HUES48 (cell line): ENCODE results near the gene MEN1.

Source experiments
- H3K27ac ChIP-seq: one replicate; pipeline ENCODE4 v1.7.0; 2013; ENCODE audit warnings: low read depth, low read length, inconsistent platforms
- H3K27me3 ChIP-seq: 2 replicates; pipeline ENCODE4 v1.6.1; 2013; ENCODE audit warnings: mild to moderate bottlenecking, low read length; ENCODE audit not compliant: control insufficient read depth, insufficient read depth
- H3K36me3 ChIP-seq: 2 replicates; pipeline ENCODE4 v1.6.1; 2013; ENCODE audit warnings: low read length; ENCODE audit not compliant: control insufficient read depth, insufficient read depth
- H3K4me1 ChIP-seq: 2 replicates; pipeline ENCODE4 v1.6.1; 2013; ENCODE audit warnings: mild to moderate bottlenecking, low read length; ENCODE audit not compliant: control insufficient read depth, insufficient read depth
- H3K4me3 ChIP-seq: 2 replicates; pipeline ENCODE4 v1.5.1; 2013; ENCODE audit warnings: mild to moderate bottlenecking, low read depth, low read length
- H3K9ac ChIP-seq: 2 replicates; pipeline ENCODE4 v1.6.1; 2013; ENCODE audit warnings: mild to moderate bottlenecking, low read depth, low read length, moderate library complexity
- H3K9me3 ChIP-seq: 2 replicates; pipeline ENCODE4 v1.6.1; 2013; ENCODE audit warnings: low read length; ENCODE audit not compliant: control insufficient read depth, insufficient read depth

MEN1 gene

DNA sequence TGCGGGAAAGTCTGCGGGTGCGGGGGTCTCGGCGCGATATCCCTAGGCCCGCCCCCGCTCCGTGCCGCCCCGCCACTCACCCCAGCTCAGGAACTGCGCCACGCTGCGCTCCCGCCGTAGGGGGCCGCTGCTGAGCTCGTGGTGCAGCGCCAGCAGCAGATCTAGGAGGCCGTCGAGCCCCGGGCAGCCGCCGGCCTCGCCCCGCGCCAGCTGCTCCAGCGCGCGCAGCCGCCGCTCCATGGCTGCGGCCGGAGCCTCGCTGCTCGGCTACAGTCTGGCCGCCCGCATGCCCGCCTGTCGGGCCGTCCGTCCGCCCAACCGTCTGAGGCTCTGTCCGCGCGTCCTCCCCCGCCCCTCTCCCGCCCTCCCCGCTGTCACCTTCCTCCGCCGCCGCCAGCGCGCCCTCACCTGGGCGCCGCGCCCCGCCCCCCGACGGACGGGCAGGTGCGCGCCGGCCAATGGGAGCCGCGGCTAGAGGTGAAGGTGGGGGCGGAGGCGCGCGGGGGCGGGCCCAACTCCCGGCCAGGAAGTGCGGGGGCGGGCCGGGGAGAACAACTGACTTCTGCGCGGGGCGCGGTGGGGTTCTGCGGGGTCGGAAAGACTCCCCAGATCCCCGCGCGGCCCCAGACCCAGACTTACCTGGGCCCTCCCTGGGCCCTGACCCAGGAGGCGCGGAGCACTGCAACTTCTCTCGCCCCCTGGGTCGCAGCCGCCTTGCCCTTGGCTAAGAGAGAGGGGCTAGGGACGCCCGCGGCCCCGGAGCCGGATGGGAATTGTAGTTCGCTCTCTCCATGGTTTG is 34.2 kb upstream of the MEN1 start, which contains the start of gene CDC42BPG:
CDC42BPG (minus strand) TSS at position 324 of the 799 bp plus-strand sequence; CDS start at position 240, 84 bp downstream.
- H3K9ac ChIP-seq = peak within 1 kb of the TSS; percentile 67; the same call in 1 of the 2 replicates
- H3K27ac ChIP-seq = peak within 1 kb of the TSS; percentile 83

DNA sequence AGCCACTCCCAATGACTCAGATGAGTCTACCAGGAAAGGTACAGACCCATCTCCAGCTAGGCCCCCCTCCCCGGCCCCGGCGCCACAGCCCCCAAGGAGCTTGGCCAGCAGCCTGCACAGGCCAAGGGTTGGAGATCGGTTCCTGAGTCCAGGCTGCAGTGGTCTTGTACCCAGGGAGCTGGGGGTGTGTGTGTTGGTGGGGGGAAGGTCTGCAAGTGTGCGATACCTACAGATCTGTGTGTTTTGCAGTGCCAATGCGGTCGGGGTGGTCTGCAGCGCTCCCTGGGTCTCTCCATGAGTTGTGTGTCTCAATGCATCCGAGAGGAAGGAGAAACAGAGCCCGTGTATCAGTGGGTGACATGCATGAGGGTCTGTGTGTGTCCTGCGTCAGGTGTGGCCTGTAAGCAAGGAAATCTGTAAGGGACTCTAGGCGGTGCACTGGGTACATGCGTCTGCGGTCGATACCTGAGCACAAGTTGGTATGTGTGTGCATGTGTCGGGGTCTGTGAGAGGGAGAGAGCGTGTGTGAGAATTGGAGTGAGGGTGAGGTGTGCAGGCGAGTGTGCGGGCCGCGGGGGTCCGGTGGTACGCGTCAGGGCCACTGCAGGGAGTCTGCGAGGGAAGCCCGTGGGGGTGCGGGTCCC is 33.5 kb upstream of the MEN1 start:
- Histone ChIP-seq H3K36me3 (peaks cover 15% of the 10 kb centered on the region), H3K4me3 (peak overlapping the region; percentile 62), H3K27ac (peak overlapping the region; percentile 79), H3K4me1 (peaks cover 23% of the 10 kb centered on the region), H3K9ac (no peak overlapping the region; the same call in 1 of the 2 replicates), H3K9me3 (no peaks in the 10 kb centered on the region), H3K27me3 (no peaks in the 10 kb centered on the region)

More for the DNA sequence above, 34.2 kb upstream of the MEN1 start, which contains the start of gene CDC42BPG:
- H3K4me3 ChIP-seq = peak within 1 kb of the TSS; percentile 91
- H3K4me1 ChIP-seq = peaks cover 26% of the 10 kb centered on the region
- H3K9me3 ChIP-seq = no peaks in the 10 kb centered on the region
- no peaks in the 10 kb centered on the region for H3K27me3 ChIP-seq
- peaks cover 8% of the 10 kb centered on the region for H3K36me3 ChIP-seq

DNA sequence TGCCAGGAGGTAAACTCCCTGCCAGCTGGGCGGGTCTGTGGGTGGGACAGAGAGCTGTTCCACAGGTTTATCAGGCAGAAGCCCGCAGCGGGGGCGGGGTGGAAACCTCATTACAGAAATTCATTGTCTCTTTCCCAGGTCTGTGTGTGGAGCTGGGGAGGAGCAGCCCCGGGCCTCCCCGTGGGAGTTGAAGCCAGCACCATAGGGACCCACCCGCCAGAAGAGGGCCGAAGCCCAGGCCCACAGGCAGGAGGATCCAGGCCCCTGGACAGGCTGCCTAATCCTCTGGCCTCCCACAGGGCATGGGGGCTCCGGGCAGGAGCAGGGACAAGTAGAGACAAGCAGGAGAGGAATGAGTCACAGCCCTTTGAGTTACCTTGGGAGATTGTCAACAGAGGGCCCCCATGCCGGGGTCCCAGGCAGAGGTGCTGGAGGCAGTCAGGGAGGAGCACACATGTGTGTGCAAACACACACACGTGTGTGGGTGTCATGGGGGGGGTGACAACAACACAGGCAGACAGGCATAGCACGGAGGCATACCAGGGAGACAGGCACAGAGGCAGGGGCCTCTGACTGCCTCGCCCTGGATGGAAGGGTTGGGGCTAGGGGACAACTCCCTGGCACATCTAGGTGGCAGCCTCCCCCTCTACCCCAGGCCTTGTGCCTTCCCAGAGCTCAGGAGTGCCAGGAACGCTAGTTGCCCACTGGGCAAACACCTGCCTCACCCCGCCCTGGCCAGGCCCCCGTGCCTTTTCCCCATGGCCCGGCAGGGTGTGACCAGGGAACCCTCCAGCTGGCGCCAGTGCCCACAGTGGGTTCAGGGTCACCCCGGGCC is 32.7 kb upstream of the MEN1 start:
- Histone ChIP-seq H3K27ac (peak overlapping the region; percentile 79), H3K9ac (no peak overlapping the region)

DNA sequence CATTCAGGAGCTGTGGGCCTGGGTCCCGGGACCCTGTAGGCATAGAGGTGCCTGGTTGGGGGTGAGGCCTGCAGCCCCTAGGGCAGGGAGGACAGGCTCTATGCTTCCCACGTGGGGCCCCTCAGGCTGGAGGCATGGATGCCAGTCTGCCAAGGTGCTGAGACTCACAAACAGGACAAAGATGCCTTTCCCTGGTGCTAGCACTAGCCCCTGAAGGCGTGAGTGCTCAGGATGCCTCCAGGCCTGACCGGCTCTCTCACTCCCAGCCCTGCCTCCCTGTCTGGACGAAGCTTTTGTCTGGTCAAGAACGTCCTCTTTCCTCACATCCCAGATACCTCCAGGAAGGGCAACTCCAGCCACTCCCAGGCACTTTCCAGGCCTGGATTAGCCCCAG is 32.0 kb upstream of the MEN1 start:
- H3K4me3 ChIP-seq = no peak overlapping the region
- H3K9me3 ChIP-seq = no peaks in the 10 kb centered on the region
- peaks cover 23% of the 10 kb centered on the region for H3K4me1 ChIP-seq
- H3K27ac ChIP-seq = peak overlapping the region; percentile 79
- no peak overlapping the region for H3K9ac ChIP-seq
- H3K27me3 ChIP-seq = no peaks in the 10 kb centered on the region
- peaks cover 26% of the 10 kb centered on the region for H3K36me3 ChIP-seq

More for the DNA sequence above, 32.7 kb upstream of the MEN1 start:
- peaks cover 23% of the 10 kb centered on the region for H3K4me1 ChIP-seq
- no peaks in the 10 kb centered on the region for H3K27me3 ChIP-seq
- H3K9me3 ChIP-seq = no peaks in the 10 kb centered on the region
- peaks cover 23% of the 10 kb centered on the region for H3K36me3 ChIP-seq
- peak overlapping the region; percentile 31; the same call in 1 of the 2 replicates for H3K4me3 ChIP-seq

DNA sequence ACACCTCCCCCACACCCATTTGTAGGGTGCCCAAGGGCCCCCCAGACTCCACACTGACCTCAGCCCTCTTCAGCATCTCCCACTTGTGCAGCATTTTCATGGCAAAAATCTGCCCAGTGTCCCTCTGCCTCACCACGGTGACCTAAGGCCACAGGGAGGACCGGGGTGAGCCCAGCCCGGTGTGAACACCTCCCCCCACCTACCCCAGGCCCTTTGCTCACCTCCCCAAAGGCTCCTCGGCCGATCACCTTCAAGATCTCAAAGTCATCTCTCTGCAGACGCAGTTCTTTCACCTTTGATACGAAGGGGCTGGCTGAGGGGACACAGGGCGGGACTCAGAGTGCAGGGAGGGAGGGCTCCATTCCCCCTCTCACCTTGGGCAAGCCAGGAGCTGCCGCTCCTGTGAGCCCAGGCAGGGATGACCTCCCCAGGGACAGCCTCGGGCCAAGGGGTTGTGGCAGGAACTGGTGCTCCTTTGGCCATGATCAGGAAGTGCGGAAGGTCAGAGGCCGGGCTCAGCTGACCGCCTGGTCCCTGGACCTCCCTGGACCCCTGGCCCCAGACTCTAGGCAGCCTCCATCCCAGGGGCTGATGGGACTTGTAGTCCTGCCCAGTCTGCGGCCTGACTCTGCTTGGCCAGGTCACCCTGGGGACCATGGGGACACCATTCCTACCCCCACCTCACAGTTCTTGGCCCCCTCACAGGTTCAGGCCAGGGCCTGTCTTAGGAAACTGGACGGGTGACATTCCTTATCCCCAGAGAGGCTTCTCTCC is 31.4 kb upstream of the MEN1 start:
- H3K9me3 ChIP-seq = no peaks in the 10 kb centered on the region
- H3K9ac ChIP-seq = no peak overlapping the region
- H3K27me3 ChIP-seq = no peaks in the 10 kb centered on the region
- no peak overlapping the region for H3K4me3 ChIP-seq
- H3K4me1 ChIP-seq = peaks cover 20% of the 10 kb centered on the region
- H3K27ac ChIP-seq = peak overlapping the region; percentile 79
- H3K36me3 ChIP-seq = peaks cover 29% of the 10 kb centered on the region

DNA sequence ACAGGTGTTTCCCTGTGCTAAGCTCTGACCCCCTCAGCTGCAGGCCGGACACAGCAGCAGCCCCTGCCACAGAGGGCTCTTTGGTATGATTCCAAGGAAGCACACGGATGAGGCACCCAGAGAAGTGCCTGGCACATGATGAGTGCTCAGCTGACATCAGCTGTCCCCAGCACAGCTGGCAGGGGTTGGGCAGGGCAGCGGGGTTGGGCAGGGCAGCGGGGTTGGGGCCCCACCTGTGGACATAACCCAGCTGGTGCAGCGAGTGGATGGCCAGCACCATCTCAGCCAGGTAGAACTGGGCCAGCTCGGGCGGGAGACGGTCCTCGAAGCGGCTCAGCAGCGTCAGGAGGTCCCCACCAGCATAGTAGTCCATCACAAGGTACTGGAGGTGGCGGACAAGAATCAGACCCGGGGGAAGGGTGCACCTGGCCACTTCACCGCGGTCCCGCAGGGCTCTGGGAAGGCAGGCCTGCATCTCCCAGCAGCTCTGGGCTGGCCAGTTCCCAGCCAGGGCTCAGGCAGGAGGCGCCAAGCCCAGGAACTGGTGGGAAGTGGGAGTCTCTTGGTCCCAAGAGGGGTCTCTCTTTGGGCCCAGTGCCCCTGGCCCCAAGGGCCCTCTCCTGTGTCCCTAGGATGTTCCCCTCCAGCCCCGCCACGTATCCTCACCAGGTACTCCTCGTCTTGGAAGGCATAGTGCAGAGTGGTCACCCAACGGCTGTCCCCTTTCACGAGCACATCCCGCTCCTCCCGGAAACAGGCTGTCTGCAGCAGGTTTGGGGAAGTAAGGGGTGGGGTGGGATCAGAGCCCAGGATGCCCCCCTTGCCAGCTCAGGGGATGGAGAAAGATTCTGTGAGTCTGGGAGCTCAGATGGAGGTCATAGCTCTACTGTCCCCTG is 29.8 kb upstream of the MEN1 start:
- Histone ChIP-seq H3K4me1 (peaks cover 20% of the 10 kb centered on the region), H3K9ac (no peak overlapping the region), H3K4me3 (no peak overlapping the region), H3K27ac (no peak overlapping the region), H3K36me3 (peaks cover 37% of the 10 kb centered on the region), H3K9me3 (no peaks in the 10 kb centered on the region), H3K27me3 (no peaks in the 10 kb centered on the region)

DNA sequence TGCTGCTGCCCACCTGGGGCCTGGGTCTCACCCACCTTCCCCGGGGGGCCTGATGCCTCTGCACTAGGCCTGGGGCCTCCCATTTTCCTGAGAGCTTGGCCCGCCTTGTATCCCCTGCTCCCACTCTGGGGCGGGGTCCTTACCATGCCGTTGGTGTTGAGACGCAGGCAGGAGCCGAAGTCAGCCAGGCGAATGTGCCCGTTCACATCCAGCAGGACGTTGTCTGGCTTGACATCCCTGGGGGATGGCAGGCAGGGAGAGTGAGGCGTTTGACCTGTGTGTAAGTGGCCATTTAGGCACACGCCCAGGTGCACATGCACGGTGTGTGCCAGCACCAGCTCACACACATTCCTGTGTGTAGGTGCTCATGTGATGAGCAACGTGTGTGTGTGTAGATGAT is 29.0 kb upstream of the MEN1 start:
- H3K4me3 ChIP-seq = no peak overlapping the region
- H3K27ac ChIP-seq = no peak overlapping the region
- peaks cover 20% of the 10 kb centered on the region for H3K4me1 ChIP-seq
- H3K9ac ChIP-seq = no peak overlapping the region
- H3K27me3 ChIP-seq = no peaks in the 10 kb centered on the region
- H3K9me3 ChIP-seq = no peaks in the 10 kb centered on the region
- peaks cover 43% of the 10 kb centered on the region for H3K36me3 ChIP-seq

DNA sequence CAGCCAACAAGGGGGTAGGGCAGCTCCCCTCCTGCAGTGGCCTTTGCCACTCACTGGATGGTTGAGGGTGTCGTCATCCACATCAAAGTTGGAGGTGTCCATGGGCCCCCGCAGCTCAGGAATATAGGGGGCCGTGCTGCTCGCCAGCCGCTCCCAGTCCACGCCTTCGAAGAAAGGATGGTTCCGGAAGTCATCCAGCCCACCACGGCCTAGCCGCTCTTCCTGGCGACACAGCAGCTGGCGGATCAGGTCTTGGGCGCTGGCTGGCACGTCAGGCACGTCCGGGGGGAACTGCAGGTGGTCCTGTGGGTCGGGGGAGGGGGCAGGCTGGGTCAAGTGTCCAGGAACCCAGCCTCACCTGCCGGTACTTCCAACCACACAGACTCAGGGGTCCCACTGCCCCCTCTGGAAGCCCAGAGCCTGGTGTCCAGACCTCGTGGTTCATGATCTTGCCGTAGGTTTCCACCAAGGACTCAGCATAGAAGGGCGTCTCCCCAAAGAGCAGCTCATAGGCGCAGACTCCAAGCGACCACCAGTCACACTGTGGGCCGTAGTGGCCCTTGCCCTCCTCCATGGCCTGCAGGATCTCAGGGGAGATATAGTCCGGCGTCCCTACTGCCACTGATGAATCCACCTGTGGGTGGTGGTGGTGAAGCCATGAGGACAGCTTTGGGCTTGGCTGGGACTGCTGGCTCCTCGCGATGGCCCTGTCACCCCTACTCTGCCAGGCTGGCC is 28.4 kb upstream of the MEN1 start:
- Histone ChIP-seq H3K27ac (no peak overlapping the region), H3K36me3 (peaks cover 49% of the 10 kb centered on the region), H3K4me1 (peaks cover 17% of the 10 kb centered on the region), H3K9me3 (no peaks in the 10 kb centered on the region), H3K4me3 (no peak overlapping the region), H3K27me3 (no peaks in the 10 kb centered on the region), H3K9ac (no peak overlapping the region)

DNA sequence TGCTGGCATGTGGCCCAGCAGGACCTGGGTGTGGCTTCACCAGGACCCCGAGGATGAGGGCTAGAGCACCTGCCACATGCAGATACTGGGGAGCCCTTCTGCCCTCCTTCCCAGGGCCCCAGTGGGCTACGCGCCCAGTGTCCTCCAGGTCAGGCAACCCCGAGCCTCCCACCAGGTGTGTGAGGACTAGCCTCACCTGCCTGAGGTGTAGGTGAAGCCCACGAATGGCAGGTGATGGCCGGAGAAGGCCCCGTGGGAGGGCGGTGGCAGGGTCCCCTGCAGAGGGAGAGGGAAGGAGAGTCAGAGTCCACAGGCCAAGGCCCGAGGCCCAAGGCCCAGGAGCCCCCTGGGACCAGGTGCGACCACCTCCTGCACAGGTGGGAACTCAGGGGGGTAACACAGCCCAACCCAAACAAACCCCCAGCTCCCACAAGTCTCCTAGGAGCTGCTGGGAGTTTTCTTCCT is 27.6 kb upstream of the MEN1 start:
- peaks cover 57% of the 10 kb centered on the region for H3K36me3 ChIP-seq
- no peak overlapping the region for H3K9ac ChIP-seq
- H3K9me3 ChIP-seq = no peaks in the 10 kb centered on the region
- no peak overlapping the region for H3K4me3 ChIP-seq
- no peak overlapping the region for H3K27ac ChIP-seq
- peaks cover 11% of the 10 kb centered on the region for H3K4me1 ChIP-seq
- no peaks in the 10 kb centered on the region for H3K27me3 ChIP-seq
